ENCODE measurements around the gene HUS1.
"Not testable (repeated sequence)": the region's sequence is repeated elsewhere in the genome, so short reads cannot be mapped to it uniquely, and the experiment has no call there.

Gene HUS1

GRCh38 chr7:47943676-47944474 lies 35.5 kb downstream of the HUS1 start:
- no peak for DNase-seq

GRCh38 chr7:47942651-47943050 lies 36.8 kb downstream of the HUS1 start:
- DNase-seq: not testable (repeated sequence)

GRCh38 chr7:47942132-47942531 lies 37.3 kb downstream of the HUS1 start:
- no peak for DNase-seq

- no peak for DNase-seq
Observed at GRCh38 chr7:47941136-47941844, 38.1 kb downstream of the HUS1 start.

GRCh38 chr7:47940088-47941013 lies 39.1 kb downstream of the HUS1 start:
- no peak for DNase-seq

GRCh38 chr7:47939425-47940036 lies 39.9 kb downstream of the HUS1 start:
- DNase-seq: no peak

GRCh38 chr7:47938574-47939165 lies 40.7 kb downstream of the HUS1 start:
- DNase-seq: no peak

GRCh38 chr7:47937711-47938573 lies 41.5 kb downstream of the HUS1 start:
- no peak for DNase-seq

GRCh38 chr7:47937065-47937687 lies 42.2 kb downstream of the HUS1 start:
- DNase-seq: no peak

- DNase-seq: no peak
Observed at GRCh38 chr7:47936323-47936722, 43.1 kb downstream of the HUS1 start.

GRCh38 chr7:47935336-47935735 lies 44.1 kb downstream of the HUS1 start:
- DNase-seq: no peak

- no peak for DNase-seq
Observed at GRCh38 chr7:47934831-47935230, 44.6 kb downstream of the HUS1 start.

- DNase-seq: no peak
Observed at GRCh38 chr7:47933215-47933614, 46.2 kb downstream of the HUS1 start.

- no peak for DNase-seq
Observed at GRCh38 chr7:47932466-47933037, 46.9 kb downstream of the HUS1 start.

GRCh38 chr7:47932016-47932415 lies 47.4 kb downstream of the HUS1 start:
- no peak for DNase-seq

GRCh38 chr7:47931005-47932004 lies 48.1 kb downstream of the HUS1 start:
- DNase-seq: no peak

- no peak for DNase-seq
Observed at GRCh38 chr7:47924266-47924665, 55.1 kb downstream of the HUS1 start.

GRCh38 chr7:47923081-47923875 lies 56.1 kb downstream of the HUS1 start:
- not testable (repeated sequence) for DNase-seq

Measured in stimulated activated CD4-positive, alpha-beta T cell treated with anti-CD3 and anti-CD28 coated beads, Interleukin-12 subunit alpha, Interleukin-12 subunit beta, amount 100 ng/mL, for 4 hours (primary cell).